Measurements from ENCODE around the gene HNRNPK.

The HNRNPK gene

GRCh38 chr9:83932011-83932410, 48.0 kb downstream of the HNRNPK start:
- Histone ChIP-seq H3F3A (ENCODE audit: insufficient read depth) (no peaks in the 10 kb centered on the region), H3K9ac (ENCODE audit: low read length) (no peak overlapping the region), H3K9me2 (replicated peaks; ENCODE audit: insufficient read depth, low read length) (no peaks in the 10 kb centered on the region), H3K4me3 (ENCODE audit: insufficient read depth, low read length, poor library complexity, severe bottlenecking) (no peak overlapping the region), H4K20me1 (ENCODE audit: low read depth, low read length) (no peaks in the 10 kb centered on the region), H3K27ac (ENCODE audit: low read depth, low read length) (no peak overlapping the region), H3K9me3 (ENCODE audit: insufficient read depth, low read length) (no peaks in the 10 kb centered on the region), H3K79me2 (ENCODE audit: insufficient read depth, low read length) (no peaks in the 10 kb centered on the region), H3K4me2 (ENCODE audit: low read depth, low read length, poor library complexity, severe bottlenecking) (no peak overlapping the region), H3K27me3 (ENCODE audit: low read length) (no peaks in the 10 kb centered on the region), H2AFZ (ENCODE audit: low read depth, low read length, severe bottlenecking) (no peak overlapping the region), H3K36me3 (ENCODE audit: low read length) (no peaks in the 10 kb centered on the region)
- TF ChIP-seq EZH2phosphoT487 (conservative IDR thresholded peaks at IDR 0.05; ENCODE audit: low read length): no peak
- TF ChIP-seq CTCF (IDR thresholded peaks at IDR 0.05; ENCODE audit: insufficient read depth, low read length, poor library complexity, severe bottlenecking): no peak

GRCh38 chr9:83930881-83931280, 49.1 kb downstream of the HNRNPK start:
- H3K9me3 ChIP-seq (ENCODE audit: insufficient read depth, low read length): no peaks in the 10 kb centered on the region
- H4K20me1 ChIP-seq (ENCODE audit: low read depth, low read length): no peaks in the 10 kb centered on the region
- no peaks in the 10 kb centered on the region for H3K27me3 ChIP-seq (ENCODE audit: low read length)
- H3K36me3 ChIP-seq (ENCODE audit: low read length): no peaks in the 10 kb centered on the region
- H3K9ac ChIP-seq (ENCODE audit: low read length): no peak overlapping the region
- no peaks in the 10 kb centered on the region for H3K79me2 ChIP-seq (ENCODE audit: insufficient read depth, low read length)
- H3K4me3 ChIP-seq (ENCODE audit: insufficient read depth, low read length, poor library complexity, severe bottlenecking): no peak overlapping the region
- H3K9me2 ChIP-seq (replicated peaks; ENCODE audit: insufficient read depth, low read length): no peaks in the 10 kb centered on the region
- H3K4me2 ChIP-seq (ENCODE audit: low read depth, low read length, poor library complexity, severe bottlenecking): no peak overlapping the region
- H3K27ac ChIP-seq (ENCODE audit: low read depth, low read length): no peak overlapping the region
- no peak overlapping the region for H2AFZ ChIP-seq (ENCODE audit: low read depth, low read length, severe bottlenecking)
- TF ChIP-seq EZH2phosphoT487 (conservative IDR thresholded peaks at IDR 0.05; ENCODE audit: low read length) (no peak), CTCF (IDR thresholded peaks at IDR 0.05; ENCODE audit: insufficient read depth, low read length, poor library complexity, severe bottlenecking) (no peak)
- no peaks in the 10 kb centered on the region for H3F3A ChIP-seq (ENCODE audit: insufficient read depth)

- H3F3A ChIP-seq (ENCODE audit: insufficient read depth): no peaks in the 10 kb centered on the region
- no peak overlapping the region for H3K9ac ChIP-seq (ENCODE audit: low read length)
- no peaks in the 10 kb centered on the region for H3K9me2 ChIP-seq (replicated peaks; ENCODE audit: insufficient read depth, low read length)
- H3K4me2 ChIP-seq (ENCODE audit: low read depth, low read length, poor library complexity, severe bottlenecking): no peak overlapping the region
- no peaks in the 10 kb centered on the region for H3K36me3 ChIP-seq (ENCODE audit: low read length)
- H3K27ac ChIP-seq (ENCODE audit: low read depth, low read length): no peak overlapping the region
- no peak overlapping the region for H3K4me3 ChIP-seq (ENCODE audit: insufficient read depth, low read length, poor library complexity, severe bottlenecking)
- no peaks in the 10 kb centered on the region for H3K27me3 ChIP-seq (ENCODE audit: low read length)
- TF ChIP-seq EZH2phosphoT487 (conservative IDR thresholded peaks at IDR 0.05; ENCODE audit: low read length): no peak
- no peak for TF ChIP-seq CTCF (IDR thresholded peaks at IDR 0.05; ENCODE audit: insufficient read depth, low read length, poor library complexity, severe bottlenecking)
- H4K20me1 ChIP-seq (ENCODE audit: low read depth, low read length): no peaks in the 10 kb centered on the region
- H3K79me2 ChIP-seq (ENCODE audit: insufficient read depth, low read length): no peaks in the 10 kb centered on the region
- no peaks in the 10 kb centered on the region for H3K9me3 ChIP-seq (ENCODE audit: insufficient read depth, low read length)
- no peak overlapping the region for H2AFZ ChIP-seq (ENCODE audit: low read depth, low read length, severe bottlenecking)
These were observed 52.4 kb downstream of the HNRNPK start for GRCh38 chr9:83927591-83927990.

Measured in SU-DHL-6 (cell line).